K562 (cell line): ENCODE measurements around the gene MXD3. TPM values are rescaled to one million over a fixed set of nuclear protein-coding genes. Genes with fewer than 3 reads are reported as not detected.

Experiments used
- CEBPB ChIP-seq: fragments of 450-650 bp; IDR thresholded peaks from 2 replicates; pipeline ENCODE4 v1.6.1; 2016; ENCODE audit warnings: missing genetic modification characterization, missing compliant biosample characterization
- CXXC5 ChIP-seq: fragments of 250-450 bp; sonication (Bioruptor Pico); IDR thresholded peaks from 2 replicates; pipeline ENCODE4 v1.8.0; 2022; ENCODE audit warnings: inconsistent platforms, mild to moderate bottlenecking, moderate library complexity
- FOS ChIP-seq: IDR thresholded peaks from 3 replicates; pipeline ENCODE4 v1.6.1; 2011; ENCODE audit not compliant: insufficient read length; ENCODE audit errors: extremely low read depth
- FOXK2 ChIP-seq, 2 experiments: fragments of 450-650 bp; IDR thresholded peaks in 1 of 2; conservative IDR thresholded peaks in 1 of 2; 2 replicates each; pipeline ENCODE4 v1.6.1; 2016; ENCODE audit warnings: low read depth in 2 of 2, mild to moderate bottlenecking in 1 of 2
- MXI1 ChIP-seq: IDR thresholded peaks from 2 replicates; pipeline ENCODE4 v1.6.1; 2011; ENCODE audit warnings: low read depth, mild to moderate bottlenecking, improper control_type of control experiment, low read length
- PHF21A ChIP-seq: fragments of 450-650 bp; IDR thresholded peaks from 2 replicates; pipeline ENCODE4 v1.6.1; 2017; ENCODE audit warnings: low read depth, borderline replicate concordance
- RFX5 ChIP-seq: IDR thresholded peaks from 2 replicates; pipeline ENCODE4 v1.6.1; 2011; ENCODE audit warnings: low read depth, mild to moderate bottlenecking, improper control_type of control experiment, low read length
- SOX6 ChIP-seq: fragments of 450-650 bp; IDR thresholded peaks from 2 replicates; pipeline ENCODE4 v1.6.1; 2014; ENCODE audit warnings: mild to moderate bottlenecking
- TARDBP ChIP-seq: fragments of 450-650 bp; IDR thresholded peaks from 2 replicates; pipeline ENCODE4 v1.6.1; 2016
- U2AF2 ChIP-seq: fragments of 200-400 bp; formaldehyde crosslinking; optimal IDR thresholded peaks from 2 replicates; pipeline ENCODE3; 2017; ENCODE audit warnings: low read depth, mild to moderate bottlenecking, low read length
- ZNF217 ChIP-seq: sonication (generic); formaldehyde crosslinking; IDR thresholded peaks from 2 replicates; pipeline ENCODE4 v1.8.0; 2022; ENCODE audit warnings: mild to moderate bottlenecking, missing genetic modification reagents
- ZNF232 ChIP-seq: sonication (generic); formaldehyde crosslinking; IDR thresholded peaks from 2 replicates; pipeline ENCODE4 v1.8.0; 2022; ENCODE audit warnings: mild to moderate bottlenecking, missing genetic modification reagents
- ZNF408 ChIP-seq: fragments of 250-450 bp; sonication (Bioruptor Pico); IDR thresholded peaks from 2 replicates; pipeline ENCODE4 v1.4.0; 2020; ENCODE audit warnings: low read depth, mild to moderate bottlenecking, moderate library complexity
- ZNF668 ChIP-seq: fragments of 250-450 bp; sonication (Bioruptor Pico); IDR thresholded peaks from 2 replicates; pipeline ENCODE4 v1.8.0; 2022; ENCODE audit warnings: mild to moderate bottlenecking, inconsistent platforms
- polyA plus RNA-seq, 8 experiments: library from polyadenylated mRNA; depleted of rRNA in 4 of 8; stranded (reverse) in 5 of 8; unstranded in 3 of 8; fragments of >200 nt; fragmentation: Nextera tagmentation in 2 of 8; fragmentation: Illumina TruSeq in 1 of 8; extraction: Ambion mirVana in 2 of 8; extraction: Trizol in 1 of 8; gene quantifications; 2 replicates each; pipeline versions ENCODE4 v1.2.1 to v1.2.3, GENCODE V29; 2011 to 2014; ENCODE audit warnings: inconsistent platforms in 1 of 8, missing spikeins in 1 of 8
- total RNA-seq, 7 experiments: library from RNA; depleted of rRNA in 6 of 7; stranded (reverse); fragments of >200 nt in 6 of 7; fragmentation: Illumina TruSeq in 2 of 7; extraction: Trizol in 2 of 7; gene quantifications; 2 replicates each; pipeline versions ENCODE4 v1.2.1 to v1.2.3, GENCODE V29; 2011 to 2021; ENCODE audit warnings: low replicate concordance in 1 of 7
- TF ChIP-seq, protein P1 (sequence below): fragments of 250-450 bp; sonication (Bioruptor Pico); IDR thresholded peaks from 2 replicates; pipeline ENCODE4 v1.4.0; 2020
- TF ChIP-seq, protein P2 (sequence below): IDR thresholded peaks from 2 replicates; pipeline ENCODE4 v1.6.1; 2011; ENCODE audit warnings: borderline replicate concordance, low read depth, mild to moderate bottlenecking, moderate library complexity, low read length; ENCODE audit not compliant: insufficient read depth, poor library complexity, severe bottlenecking
- TF ChIP-seq, protein P3 (sequence below): fragments of 450-650 bp; IDR thresholded peaks from 2 replicates; pipeline ENCODE4 v1.6.1; 2016

MXD3 gene
- total and polyA plus RNA-seq, 9 of the 15 experiments (the other 6 are each of a cell fraction or from before 2014, with no cell fraction given), result 0.28 to 24.8 (median 4.5) TPM

DNA sequence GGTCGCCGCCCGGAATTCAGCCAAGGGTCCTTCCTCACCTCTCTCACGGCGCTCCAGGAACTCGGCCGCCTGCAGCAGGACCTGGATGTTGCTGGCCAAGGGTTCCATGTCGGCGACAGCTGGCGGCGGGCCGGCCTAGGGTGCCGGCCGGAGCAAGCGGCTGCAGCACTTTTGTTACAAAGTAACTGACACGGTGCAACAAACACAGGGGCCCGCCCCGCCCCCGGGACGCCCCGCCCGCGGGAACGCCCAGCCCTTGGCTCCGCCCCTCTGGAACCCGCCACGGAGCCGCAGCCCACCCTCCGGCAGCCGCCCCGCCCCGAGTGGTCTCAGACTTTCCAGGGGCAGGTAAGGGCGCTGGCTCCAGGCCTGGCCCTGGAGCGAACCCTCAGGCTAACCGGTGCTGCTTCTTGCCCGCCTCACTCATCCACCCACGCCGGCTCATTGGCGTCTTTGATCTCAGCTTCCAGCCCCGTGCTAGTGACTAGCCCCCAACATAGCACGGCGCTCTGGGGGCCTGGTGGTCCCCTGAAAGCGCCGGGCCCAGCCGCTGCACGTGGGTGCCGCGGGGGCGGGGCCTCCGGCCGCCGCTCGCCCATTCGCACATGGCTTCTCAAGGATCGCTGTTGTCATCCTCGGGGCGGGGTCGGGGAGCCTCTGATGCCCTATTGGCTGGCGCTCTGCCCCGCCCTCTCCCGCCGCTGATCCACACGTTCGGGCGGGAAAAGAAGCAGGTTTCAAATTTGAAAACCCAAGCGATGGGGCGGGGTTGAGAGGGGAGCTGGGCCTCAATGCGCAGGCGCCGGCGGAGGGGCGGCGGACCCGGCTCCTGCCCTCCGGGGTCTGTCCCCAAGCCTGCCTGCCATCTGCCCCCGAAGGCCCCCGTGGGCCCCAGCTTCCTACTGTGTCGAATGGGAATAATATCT lies at the start of gene MXD3 (continued):
- TF ChIP-seq, protein P1, sequence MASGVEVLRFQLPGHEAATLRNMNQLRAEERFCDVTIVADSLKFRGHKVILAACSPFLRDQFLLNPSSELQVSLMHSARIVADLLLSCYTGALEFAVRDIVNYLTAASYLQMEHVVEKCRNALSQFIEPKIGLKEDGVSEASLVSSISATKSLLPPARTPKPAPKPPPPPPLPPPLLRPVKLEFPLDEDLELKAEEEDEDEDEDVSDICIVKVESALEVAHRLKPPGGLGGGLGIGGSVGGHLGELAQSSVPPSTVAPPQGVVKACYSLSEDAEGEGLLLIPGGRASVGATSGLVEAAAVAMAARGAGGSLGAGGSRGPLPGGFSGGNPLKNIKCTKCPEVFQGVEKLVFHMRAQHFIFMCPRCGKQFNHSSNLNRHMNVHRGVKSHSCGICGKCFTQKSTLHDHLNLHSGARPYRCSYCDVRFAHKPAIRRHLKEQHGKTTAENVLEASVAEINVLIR (CRISPR knock-in tag), result 0 out of 2 replicates have a peak, but pooled peaks have one; percentile 13
- TF ChIP-seq FOS (peak; percentile 71), U2AF2 (no peak), ZNF408 (CRISPR knock-in tag) (no peak), FOXK2 (conservative IDR thresholded peaks at IDR 0.05 in 1 of 2, IDR thresholded peaks at IDR 0.05 in 1 of 2; ENCODE audit: low read depth in 2 of 2) (peak; percentile 98 to 99), ZNF668 (CRISPR knock-in tag) (no peak), CXXC5 (peak; percentile 82), PHF21A (no peak), SOX6 (peak; percentile 9; the same call in 1 of the 2 replicates), RFX5 (no peak), CEBPB (no peak), TARDBP (no peak), MXI1 (peak; percentile 95), ZNF217 (CRISPR knock-in tag) (no peak), ZNF232 (CRISPR knock-in tag) (no peak)
- TF ChIP-seq, protein P2, sequence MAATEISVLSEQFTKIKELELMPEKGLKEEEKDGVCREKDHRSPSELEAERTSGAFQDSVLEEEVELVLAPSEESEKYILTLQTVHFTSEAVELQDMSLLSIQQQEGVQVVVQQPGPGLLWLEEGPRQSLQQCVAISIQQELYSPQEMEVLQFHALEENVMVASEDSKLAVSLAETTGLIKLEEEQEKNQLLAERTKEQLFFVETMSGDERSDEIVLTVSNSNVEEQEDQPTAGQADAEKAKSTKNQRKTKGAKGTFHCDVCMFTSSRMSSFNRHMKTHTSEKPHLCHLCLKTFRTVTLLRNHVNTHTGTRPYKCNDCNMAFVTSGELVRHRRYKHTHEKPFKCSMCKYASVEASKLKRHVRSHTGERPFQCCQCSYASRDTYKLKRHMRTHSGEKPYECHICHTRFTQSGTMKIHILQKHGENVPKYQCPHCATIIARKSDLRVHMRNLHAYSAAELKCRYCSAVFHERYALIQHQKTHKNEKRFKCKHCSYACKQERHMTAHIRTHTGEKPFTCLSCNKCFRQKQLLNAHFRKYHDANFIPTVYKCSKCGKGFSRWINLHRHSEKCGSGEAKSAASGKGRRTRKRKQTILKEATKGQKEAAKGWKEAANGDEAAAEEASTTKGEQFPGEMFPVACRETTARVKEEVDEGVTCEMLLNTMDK, result no peak
- TF ChIP-seq, protein P3, sequence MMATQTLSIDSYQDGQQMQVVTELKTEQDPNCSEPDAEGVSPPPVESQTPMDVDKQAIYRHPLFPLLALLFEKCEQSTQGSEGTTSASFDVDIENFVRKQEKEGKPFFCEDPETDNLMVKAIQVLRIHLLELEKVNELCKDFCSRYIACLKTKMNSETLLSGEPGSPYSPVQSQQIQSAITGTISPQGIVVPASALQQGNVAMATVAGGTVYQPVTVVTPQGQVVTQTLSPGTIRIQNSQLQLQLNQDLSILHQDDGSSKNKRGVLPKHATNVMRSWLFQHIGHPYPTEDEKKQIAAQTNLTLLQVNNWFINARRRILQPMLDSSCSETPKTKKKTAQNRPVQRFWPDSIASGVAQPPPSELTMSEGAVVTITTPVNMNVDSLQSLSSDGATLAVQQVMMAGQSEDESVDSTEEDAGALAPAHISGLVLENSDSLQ, result peak; percentile 46
